Stomach (tissue), 9 donors: Measurements from ENCODE around the gene TAF1B. TPM values are rescaled to one million over a fixed set of nuclear protein-coding genes. Genes with fewer than 3 reads are reported as not detected.

Experiments
- DNase-seq, 2 donors: peaks; one replicate each; pipeline versions ENCODE4 v3.0.0 to v3.0.0-alpha.2; 2013 to 2019
- H3K27ac ChIP-seq, 5 donors: fragments of 200-600 bp in 4 of 5; sonication (generic) in 4 of 5; one replicate each; pipeline ENCODE4 v1.5.1; 2013 to 2019; ENCODE audit warnings: mild to moderate bottlenecking in 1 of 5, moderate library complexity in 1 of 5
- H3K27me3 ChIP-seq, 3 donors: fragments of 200-600 bp; sonication (generic); one replicate each; pipeline ENCODE4 v1.5.1; 2017 to 2019; ENCODE audit warnings: mixed run types in 1 of 3
- H3K36me3 ChIP-seq, 4 donors: fragments of 200-600 bp; sonication (generic); 1 replicate in 3 of 4; 2 replicates in 1 of 4; pipeline ENCODE4 v1.5.1; 2016 to 2019
- H3K4me1 ChIP-seq, 4 donors: fragments of 200-600 bp; sonication (generic); one replicate each; pipeline ENCODE4 v1.5.1; 2016 to 2019
- H3K4me3 ChIP-seq, 4 donors: fragments of 200-600 bp; sonication (generic) in 3 of 4; one replicate each; pipeline ENCODE4 v1.5.1; 2016 to 2019; ENCODE audit warnings: mild to moderate bottlenecking in 1 of 4
- H3K9me3 ChIP-seq, 4 donors: fragments of 200-600 bp; sonication (generic); one replicate each; pipeline ENCODE4 v1.5.1; 2016 to 2019
- EP300 ChIP-seq: sonication (generic); formaldehyde crosslinking; IDR thresholded peaks from one replicate; pipeline ENCODE4 v1.6.1; 2017; ENCODE audit warnings: antibody characterized with exemption
- POLR2A ChIP-seq, 4 donors: fragments of 450-650 bp; IDR thresholded peaks; one replicate each; pipeline ENCODE4 v1.6.1; 2016; ENCODE audit warnings: antibody characterized with exemption in 4 of 4, control low read depth in 2 of 4, mild to moderate bottlenecking in 1 of 4, moderate library complexity in 1 of 4
- POLR2AphosphoS5 ChIP-seq, 3 donors: sonication (generic); formaldehyde crosslinking; IDR thresholded peaks; one replicate each; pipeline ENCODE4 v1.6.1; 2016; ENCODE audit warnings: antibody characterized with exemption in 3 of 3
- WGBS, 5 donors: extraction: QIAGEN DNeasy Blood & Tissue Kit in 3 of 5; methylation state at CpG; one replicate each; pipeline versions ENCODE4 v1.1.5 to v1.1.7; 2013 to 2018; 5-methylcytosine and 5-hydroxymethylcytosine counted together
- intact Hi-C: fragments of 100-400 bp; cut with DNase I; formaldehyde crosslinking; loops from one replicate; pipeline ENCODE4 v1.15.1; 2023; ENCODE audit warnings: low total_unique reads
- polyA plus RNA-seq, 3 donors: library from polyadenylated mRNA; stranded (reverse); fragments of 200-250 nt; gene quantifications; one replicate each; pipeline ENCODE4 v1.2.3, GENCODE V29; 2013
- total RNA-seq, 5 donors: library from RNA; depleted of rRNA; stranded (reverse); fragments of >200 nt; gene quantifications; one replicate each; pipeline versions ENCODE4 v1.1.0 to v1.2.3, GENCODE V29; 2014 to 2016
- TF ChIP-seq, protein P1 (sequence below), 7 experiments: fragments of 450-650 bp in 4 of 7; fragments of 200-600 bp in 3 of 7; sonication (generic) in 3 of 7; IDR thresholded peaks; one replicate each; pipeline ENCODE4 v1.5.1; 2016 to 2019; ENCODE audit warnings: antibody characterized with exemption in 7 of 7, control low read depth in 2 of 7, mild to moderate bottlenecking in 1 of 7
- donor health status: healthy with polysubstance abuse.
- donor health status: Bipolar disorder and iron deficiency.
- donor health status: healthy.

TAF1B gene
- total and polyA plus RNA-seq, 8 donors = 3.8 to 34.6 (median 6.4) TPM

DNA sequence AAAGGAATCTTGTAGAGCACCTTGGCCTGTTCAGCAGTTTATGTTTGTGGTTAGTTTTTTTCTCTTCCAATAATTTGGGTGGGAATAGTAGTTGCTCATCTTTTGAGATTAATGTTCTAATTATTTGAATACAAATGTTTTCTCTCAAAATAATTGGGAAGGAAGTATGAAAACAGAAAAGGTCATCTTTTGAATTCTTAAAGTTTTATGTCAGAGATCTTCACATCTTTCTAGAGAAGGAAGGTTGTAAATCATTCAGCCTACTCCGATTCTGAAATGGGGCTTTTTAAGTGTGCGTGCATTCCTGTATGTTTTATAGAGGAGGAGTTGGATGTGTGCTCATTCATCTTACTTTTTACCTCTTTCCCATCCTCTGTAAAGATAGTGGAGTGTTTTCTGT, 137.2 kb downstream of the TAF1B start:
- H3K27ac ChIP-seq = no peak overlapping the region
- TF ChIP-seq POLR2AphosphoS5 (IDR thresholded peaks at IDR 0.05) (no peak), POLR2A (IDR thresholded peaks at IDR 0.05) (no peak), EP300 (no peak)
- TF ChIP-seq, protein P1, sequence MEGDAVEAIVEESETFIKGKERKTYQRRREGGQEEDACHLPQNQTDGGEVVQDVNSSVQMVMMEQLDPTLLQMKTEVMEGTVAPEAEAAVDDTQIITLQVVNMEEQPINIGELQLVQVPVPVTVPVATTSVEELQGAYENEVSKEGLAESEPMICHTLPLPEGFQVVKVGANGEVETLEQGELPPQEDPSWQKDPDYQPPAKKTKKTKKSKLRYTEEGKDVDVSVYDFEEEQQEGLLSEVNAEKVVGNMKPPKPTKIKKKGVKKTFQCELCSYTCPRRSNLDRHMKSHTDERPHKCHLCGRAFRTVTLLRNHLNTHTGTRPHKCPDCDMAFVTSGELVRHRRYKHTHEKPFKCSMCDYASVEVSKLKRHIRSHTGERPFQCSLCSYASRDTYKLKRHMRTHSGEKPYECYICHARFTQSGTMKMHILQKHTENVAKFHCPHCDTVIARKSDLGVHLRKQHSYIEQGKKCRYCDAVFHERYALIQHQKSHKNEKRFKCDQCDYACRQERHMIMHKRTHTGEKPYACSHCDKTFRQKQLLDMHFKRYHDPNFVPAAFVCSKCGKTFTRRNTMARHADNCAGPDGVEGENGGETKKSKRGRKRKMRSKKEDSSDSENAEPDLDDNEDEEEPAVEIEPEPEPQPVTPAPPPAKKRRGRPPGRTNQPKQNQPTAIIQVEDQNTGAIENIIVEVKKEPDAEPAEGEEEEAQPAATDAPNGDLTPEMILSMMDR (IDR thresholded peaks at IDR 0.05) = no peak
- H3K27me3 ChIP-seq = no peaks in the 10 kb centered on the region
- WGBS, 5 donors = 85 to 96% (median 93%) methylated on average over 2 of the region's 2 CpGs
- H3K4me1 ChIP-seq = peaks cover 14 to 32% (median 23%) of the 10 kb centered on the region in 4 donors
- H3K4me3 ChIP-seq = no peak overlapping the region
- no peaks in the 10 kb centered on the region for H3K9me3 ChIP-seq
- intact Hi-C loops = no loop called here
- H3K36me3 ChIP-seq = no peaks in the 10 kb centered on the region
- no peak for DNase-seq

DNA sequence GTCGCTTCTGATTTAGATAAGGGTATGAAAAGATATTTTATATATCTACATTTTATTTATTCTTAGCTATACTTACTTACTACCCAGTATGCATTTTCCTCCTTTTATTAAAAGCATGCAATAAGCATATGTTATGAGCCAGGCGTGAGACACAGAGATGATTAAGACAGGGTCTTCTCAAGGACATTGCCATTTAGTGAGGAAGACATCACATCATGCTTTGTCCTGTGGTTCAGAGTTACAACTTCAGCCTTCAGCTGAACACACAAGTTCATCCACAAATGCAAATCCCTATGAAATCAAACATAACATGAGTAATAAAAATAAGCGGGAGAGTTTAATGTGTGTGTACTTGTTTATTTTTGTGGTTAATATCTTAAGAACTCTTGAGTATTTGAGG, 138.4 kb downstream of the TAF1B start:
- 80 to 89% (median 84%) methylated on average over 3 of the region's 3 CpGs for WGBS, 5 donors
- H3K27me3 ChIP-seq = no peaks in the 10 kb centered on the region
- intact Hi-C loops = no loop called here
- H3K4me3 ChIP-seq = no peak overlapping the region
- TF ChIP-seq EP300 (no peak), POLR2A (IDR thresholded peaks at IDR 0.05) (no peak), POLR2AphosphoS5 (IDR thresholded peaks at IDR 0.05) (no peak)
- TF ChIP-seq, protein P1 (IDR thresholded peaks at IDR 0.05) = no peak
- H3K9me3 ChIP-seq = no peaks in the 10 kb centered on the region
- peaks cover 11 to 21% (median 16%) of the 10 kb centered on the region in 4 donors for H3K4me1 ChIP-seq
- H3K36me3 ChIP-seq = peaks cover 0 to 2% (median under 1%) of the 10 kb centered on the region in 4 donors
- H3K27ac ChIP-seq = no peak overlapping the region
- no peak for DNase-seq

DNA sequence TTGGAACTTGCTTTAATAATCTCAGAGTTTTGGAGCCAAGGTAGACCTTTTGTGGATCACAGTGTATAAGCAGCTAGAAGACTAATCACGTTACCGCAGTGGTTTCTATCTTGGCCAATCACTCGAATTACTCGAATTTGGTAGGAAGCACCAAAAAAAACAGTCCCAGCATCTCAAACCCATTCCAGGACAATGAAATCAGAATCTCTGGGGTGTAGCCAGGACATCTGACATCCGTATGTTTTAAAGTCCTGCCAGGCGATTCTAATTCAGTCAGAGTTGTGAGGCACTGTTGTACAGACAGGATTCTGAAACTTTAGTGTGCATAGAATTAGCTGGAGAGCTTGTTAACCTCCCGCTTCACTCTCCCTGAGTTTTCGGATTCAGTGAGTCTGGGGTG, 139.0 kb downstream of the TAF1B start:
- Histone ChIP-seq H3K4me3 (no peak overlapping the region), H3K4me1 (peaks cover 11 to 21% (median 16%) of the 10 kb centered on the region in 4 donors), H3K27ac (no peak overlapping the region), H3K36me3 (peaks cover 0 to 7% (median 3%) of the 10 kb centered on the region in 4 donors), H3K9me3 (no peaks in the 10 kb centered on the region), H3K27me3 (no peaks in the 10 kb centered on the region)
- intact Hi-C loops = no loop called here
- DNase-seq = no peak
- TF ChIP-seq POLR2AphosphoS5 (IDR thresholded peaks at IDR 0.05) = no peak
- TF ChIP-seq POLR2A (IDR thresholded peaks at IDR 0.05) = no peak
- no peak for TF ChIP-seq EP300
- TF ChIP-seq, protein P1 (IDR thresholded peaks at IDR 0.05) = no peak
- WGBS, 5 donors = 73 to 87% (median 75%) methylated on average over 8 of the region's 8 CpGs

DNA sequence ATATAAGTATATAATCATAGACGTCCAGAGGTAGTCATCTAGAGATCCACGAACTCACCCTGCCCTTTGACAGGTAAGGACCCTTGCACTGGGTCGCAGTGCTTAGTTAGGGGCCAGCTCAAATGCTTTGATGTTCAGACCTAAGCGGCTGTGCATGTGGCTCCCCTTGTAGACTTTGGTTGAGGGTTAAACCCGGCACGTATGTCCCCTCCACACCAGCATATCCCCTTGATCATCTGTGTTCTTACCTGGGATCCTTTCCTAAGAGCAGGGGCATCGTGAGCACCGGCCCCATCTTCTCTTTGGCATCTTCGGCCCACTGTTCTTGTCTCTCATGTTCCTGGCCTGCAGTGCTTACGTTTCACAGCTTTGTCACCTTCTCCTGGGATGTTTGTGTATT, 139.6 kb downstream of the TAF1B start:
- H3K9me3 ChIP-seq = no peaks in the 10 kb centered on the region
- H3K4me3 ChIP-seq = no peak overlapping the region
- peaks cover 0 to 10% (median 3%) of the 10 kb centered on the region in 4 donors for H3K36me3 ChIP-seq
- no peak for TF ChIP-seq EP300
- TF ChIP-seq POLR2A (IDR thresholded peaks at IDR 0.05) = no peak
- TF ChIP-seq, protein P1 (IDR thresholded peaks at IDR 0.05) = no peak
- no peak for TF ChIP-seq POLR2AphosphoS5 (IDR thresholded peaks at IDR 0.05)
- peaks cover 11 to 21% (median 16%) of the 10 kb centered on the region in 4 donors for H3K4me1 ChIP-seq
- intact Hi-C loops = no loop called here
- no peak for DNase-seq
- WGBS, 5 donors = 89 to 94% (median 93%) methylated on average over 10 of the region's 10 CpGs
- H3K27ac ChIP-seq = no peak overlapping the region
- no peaks in the 10 kb centered on the region for H3K27me3 ChIP-seq
